Esophagus (tissue), 2 donors: ENCODE results near the gene SPEM3. TPM values are rescaled to one million over a fixed set of nuclear protein-coding genes. Genes with fewer than 3 reads are reported as not detected.

Experiments
- H3K27ac ChIP-seq, 2 donors: one replicate each; pipeline ENCODE4 v1.5.1; 2013; ENCODE audit warnings: low read depth in 2 of 2, mild to moderate bottlenecking in 2 of 2, inconsistent platforms in 1 of 2, low read length in 1 of 2, moderate library complexity in 1 of 2
- H3K27me3 ChIP-seq, 2 donors: one replicate each; pipeline ENCODE4 v1.6.1; 2013; ENCODE audit warnings: low read length in 2 of 2, control low read depth in 1 of 2, mild to moderate bottlenecking in 1 of 2; ENCODE audit not compliant: insufficient read depth in 2 of 2, control insufficient read depth in 1 of 2
- H3K36me3 ChIP-seq, 2 donors: one replicate each; pipeline ENCODE4 v1.6.1; 2013; ENCODE audit warnings: low read length in 1 of 2; ENCODE audit not compliant: control insufficient read depth in 2 of 2, insufficient read depth in 2 of 2
- H3K4me1 ChIP-seq, 2 donors: one replicate each; pipeline ENCODE4 v1.6.1; 2013; ENCODE audit warnings: low read length in 1 of 2; ENCODE audit not compliant: control insufficient read depth in 2 of 2, insufficient read depth in 2 of 2
- H3K4me3 ChIP-seq, 2 donors: one replicate each; pipeline ENCODE4 v1.5.1; 2013; ENCODE audit warnings: low read length in 2 of 2, mild to moderate bottlenecking in 2 of 2, low read depth in 1 of 2, moderate library complexity in 1 of 2
- H3K9me3 ChIP-seq, 2 donors: one replicate each; pipeline ENCODE4 v1.6.1; 2013; ENCODE audit warnings: mild to moderate bottlenecking in 2 of 2, low read depth in 1 of 2, low read length in 1 of 2, moderate library complexity in 1 of 2; ENCODE audit not compliant: control insufficient read depth in 2 of 2, insufficient read depth in 1 of 2
- WGBS, 2 donors: extraction: QIAGEN DNeasy Blood & Tissue Kit; methylation state at CpG; one replicate each; pipeline ENCODE4 v1.1.7; 2013; 5-methylcytosine and 5-hydroxymethylcytosine counted together
- polyA plus RNA-seq, 2 donors: library from polyadenylated mRNA; stranded (reverse); fragments of 200-250 nt; gene quantifications; one replicate each; pipeline ENCODE4 v1.2.3, GENCODE V29; 2013
- donor health status: healthy with polysubstance abuse.
- donor health status: Bipolar disorder and iron deficiency.

SPEM3 gene
- polyA plus RNA-seq, 2 donors = not detected

GRCh38 chr17:7408863-7409262 lies 19.8 kb upstream of the SPEM3 start:
- 73 to 75% methylated on average over 6 of the region's 6 CpGs for WGBS, 2 donors

DNA sequence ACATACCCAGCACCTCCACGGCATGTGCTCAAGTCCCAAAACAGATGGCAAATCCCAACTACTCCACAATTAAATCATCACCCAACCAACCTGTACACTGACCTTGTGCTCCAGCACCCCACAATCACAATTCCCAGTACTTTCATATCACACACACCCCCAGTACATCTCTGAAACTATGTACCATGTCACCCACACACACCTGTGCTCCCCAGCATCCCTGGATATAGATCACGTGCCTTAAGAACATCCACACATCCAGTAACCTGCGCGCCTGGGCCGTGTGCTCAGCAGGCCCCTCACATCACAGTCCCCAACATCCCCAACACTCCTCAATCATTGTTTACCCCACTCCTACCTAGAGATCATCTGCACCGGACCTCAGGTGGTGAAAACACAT lies 18.9 kb upstream of the SPEM3 start:
- Histone ChIP-seq H3K9me3 (no peaks in the 10 kb centered on the region), H3K4me1 (peaks cover 0 to 2% of the 10 kb centered on the region in 2 donors), H3K27me3 (no peaks in the 10 kb centered on the region), H3K4me3 (no peak overlapping the region), H3K27ac (no peak overlapping the region), H3K36me3 (peaks cover 0 to 7% of the 10 kb centered on the region in 2 donors)
- WGBS, 2 donors = 90 to 91% methylated on average over 6 of the region's 6 CpGs

More at GRCh38 chr17:7408863-7409262, 19.8 kb upstream of the SPEM3 start:
- peaks cover 0 to 2% of the 10 kb centered on the region in 2 donors for H3K4me1 ChIP-seq
- no peaks in the 10 kb centered on the region for H3K9me3 ChIP-seq
- no peak overlapping the region for H3K4me3 ChIP-seq
- peaks cover 0 to 7% of the 10 kb centered on the region in 2 donors for H3K36me3 ChIP-seq
- no peaks in the 10 kb centered on the region for H3K27me3 ChIP-seq
- H3K27ac ChIP-seq = no peak overlapping the region

GRCh38 chr17:7410634-7411426 lies 17.8 kb upstream of the SPEM3 start:
- Histone ChIP-seq H3K27me3 (no peaks in the 10 kb centered on the region), H3K9me3 (no peaks in the 10 kb centered on the region), H3K4me3 (no peak overlapping the region), H3K36me3 (peaks cover 0 to 7% of the 10 kb centered on the region in 2 donors), H3K4me1 (no peaks in the 10 kb centered on the region), H3K27ac (no peak overlapping the region)
- 84 to 90% methylated on average over 25 of the region's 25 CpGs for WGBS, 2 donors

DNA sequence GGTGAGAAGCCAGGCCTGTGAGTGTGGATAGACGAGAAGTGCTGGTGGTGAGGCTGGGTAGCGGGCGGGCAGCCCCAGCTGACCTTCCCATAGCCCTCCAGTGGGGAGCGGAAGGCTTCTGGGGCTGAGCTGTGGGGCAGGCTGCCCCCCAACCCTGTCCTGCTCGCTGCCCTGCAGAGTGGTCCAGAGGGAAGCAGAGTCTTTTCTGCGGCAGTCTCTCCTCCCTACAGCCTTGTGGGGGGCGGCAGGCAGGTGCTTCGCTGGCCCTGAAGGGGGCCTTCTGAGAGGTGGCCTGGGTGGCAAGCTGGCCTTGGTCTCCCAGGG lies 17.3 kb upstream of the SPEM3 start:
- no peaks in the 10 kb centered on the region for H3K4me1 ChIP-seq
- H3K27me3 ChIP-seq = no peaks in the 10 kb centered on the region
- no peak overlapping the region for H3K27ac ChIP-seq
- no peak overlapping the region for H3K4me3 ChIP-seq
- peaks cover 0 to 7% of the 10 kb centered on the region in 2 donors for H3K36me3 ChIP-seq
- H3K9me3 ChIP-seq = no peaks in the 10 kb centered on the region
- 93 to 94% methylated on average over 5 to 8 of the region's 8 CpGs for WGBS, 2 donors

DNA sequence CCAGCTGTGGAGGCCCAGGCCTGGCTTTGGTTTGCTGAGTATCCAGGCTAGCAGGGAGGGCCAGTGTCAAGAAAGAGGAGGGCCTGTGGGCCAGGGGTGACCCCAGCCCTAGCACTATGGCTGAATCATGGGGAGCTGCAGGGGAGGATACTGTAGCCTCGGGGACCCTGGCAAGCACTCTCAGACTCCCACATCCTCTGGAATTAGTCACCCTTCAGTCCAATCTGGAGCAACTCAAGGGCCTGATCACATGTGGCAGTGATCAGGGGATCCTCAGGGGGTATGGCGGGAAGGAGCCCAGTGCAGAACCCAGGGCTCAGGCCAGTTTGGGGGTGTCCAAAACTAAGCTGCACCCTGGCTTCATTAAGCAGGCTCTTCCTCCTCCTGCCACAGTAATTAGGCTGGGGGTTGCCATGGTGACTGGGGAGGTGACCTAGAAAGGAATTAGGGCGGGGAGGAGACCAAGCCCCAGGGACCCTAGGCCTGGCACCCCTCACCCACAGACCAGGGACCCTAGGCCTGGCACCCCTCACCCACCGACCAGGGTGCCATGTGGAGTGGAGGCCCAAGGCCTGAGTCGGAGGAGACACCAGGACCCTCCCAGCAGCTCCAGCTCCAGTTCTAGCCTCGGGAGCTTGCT lies 15.2 kb upstream of the SPEM3 start:
- no peaks in the 10 kb centered on the region for H3K4me1 ChIP-seq
- no peaks in the 10 kb centered on the region for H3K27me3 ChIP-seq
- H3K9me3 ChIP-seq = no peaks in the 10 kb centered on the region
- peaks cover 0 to 7% of the 10 kb centered on the region in 2 donors for H3K36me3 ChIP-seq
- 70 to 71% methylated on average over 6 of the region's 6 CpGs for WGBS, 2 donors
- H3K27ac ChIP-seq = no peak overlapping the region
- no peak overlapping the region for H3K4me3 ChIP-seq

GRCh38 chr17:7414837-7415236 lies 13.8 kb upstream of the SPEM3 start:
- no peaks in the 10 kb centered on the region for H3K27me3 ChIP-seq
- no peaks in the 10 kb centered on the region for H3K36me3 ChIP-seq
- no peak overlapping the region for H3K27ac ChIP-seq
- no peak overlapping the region for H3K4me3 ChIP-seq
- H3K4me1 ChIP-seq = no peaks in the 10 kb centered on the region
- WGBS, 2 donors = 81 to 85% methylated on average over 14 of the region's 14 CpGs
- no peaks in the 10 kb centered on the region for H3K9me3 ChIP-seq

GRCh38 chr17:7415784-7416183 lies 12.9 kb upstream of the SPEM3 start:
- H3K27ac ChIP-seq = no peak overlapping the region
- no peaks in the 10 kb centered on the region for H3K36me3 ChIP-seq
- no peak overlapping the region for H3K4me3 ChIP-seq
- H3K4me1 ChIP-seq = no peaks in the 10 kb centered on the region
- no peaks in the 10 kb centered on the region for H3K9me3 ChIP-seq
- 82 to 83% methylated on average over 23 of the region's 23 CpGs for WGBS, 2 donors
- no peaks in the 10 kb centered on the region for H3K27me3 ChIP-seq

GRCh38 chr17:7416323-7416722 lies 12.3 kb upstream of the SPEM3 start:
- no peaks in the 10 kb centered on the region for H3K36me3 ChIP-seq
- no peaks in the 10 kb centered on the region for H3K4me1 ChIP-seq
- 71 to 78% methylated on average over 6 of the region's 6 CpGs for WGBS, 2 donors
- H3K27ac ChIP-seq = no peak overlapping the region
- H3K4me3 ChIP-seq = no peak overlapping the region
- H3K27me3 ChIP-seq = no peaks in the 10 kb centered on the region
- H3K9me3 ChIP-seq = no peaks in the 10 kb centered on the region

DNA sequence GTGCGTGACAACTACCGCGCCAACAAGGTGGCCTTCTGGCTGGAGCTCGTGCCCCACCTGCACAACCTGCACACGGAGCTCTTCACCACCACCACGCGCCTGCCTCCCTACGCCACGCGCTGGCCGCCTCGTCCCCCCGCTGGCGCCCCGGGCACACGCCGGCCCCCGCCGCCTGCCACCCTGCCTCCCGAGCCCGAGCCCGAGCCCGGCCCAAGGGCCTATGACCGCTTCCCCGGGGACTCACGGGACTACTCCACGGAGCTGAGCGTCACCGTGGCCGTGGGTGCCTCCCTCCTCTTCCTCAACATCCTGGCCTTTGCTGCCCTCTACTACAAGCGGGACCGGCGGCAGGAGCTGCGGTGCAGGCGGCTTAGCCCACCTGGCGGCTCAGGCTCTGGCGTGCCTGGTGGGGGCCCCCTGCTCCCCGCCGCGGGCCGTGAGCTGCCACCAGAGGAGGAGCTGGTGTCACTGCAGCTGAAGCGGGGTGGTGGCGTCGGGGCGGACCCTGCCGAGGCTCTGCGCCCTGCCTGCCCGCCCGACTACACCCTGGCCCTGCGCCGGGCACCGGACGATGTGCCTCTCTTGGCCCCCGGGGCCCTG lies 11.5 kb upstream of the SPEM3 start:
- H3K4me3 ChIP-seq = no peak overlapping the region
- H3K36me3 ChIP-seq = no peaks in the 10 kb centered on the region
- WGBS, 2 donors = 94% methylated on average over 50 to 54 of the region's 54 CpGs
- H3K27me3 ChIP-seq = no peaks in the 10 kb centered on the region
- no peak overlapping the region for H3K27ac ChIP-seq
- no peaks in the 10 kb centered on the region for H3K4me1 ChIP-seq
- H3K9me3 ChIP-seq = no peaks in the 10 kb centered on the region
